ENCODE data around the gene CDC42. TPM values are rescaled to one million over a fixed set of nuclear protein-coding genes. Genes with fewer than 3 reads are reported as not detected.

CDC42 gene
- total and polyA plus RNA-seq, 2 experiments from 2014 or later = 119 to 184 TPM

GRCh38 chr1:22074803-22075202 lies 22.3 kb downstream of the CDC42 start:
- peak overlapping the region; percentile 37 for H3K4me2 ChIP-seq
- H3F3A ChIP-seq (replicated peaks; ENCODE audit: low read depth) = no peaks in the 10 kb centered on the region; the same call in 1 of the 2 replicates
- peaks cover 32% of the 10 kb centered on the region; the same call in 2 of the 3 replicates for H3K36me3 Mint-ChIP-seq (ENCODE audit: low read depth)
- DNase-seq (ENCODE audit: low spot score) = peak; percentile 31
- H3K9me3 Mint-ChIP-seq = peaks cover 11% of the 10 kb centered on the region; the same call in 2 of the 3 replicates
- H3K27ac ChIP-seq (ENCODE audit: low read depth) = peak overlapping the region; percentile 82
- peak overlapping the region; percentile 62 for H3K27ac Mint-ChIP-seq
- peaks cover 38% of the 10 kb centered on the region for H4K20me1 ChIP-seq (replicated peaks; ENCODE audit: insufficient read depth)
- peaks cover 3% of the 10 kb centered on the region; the same call in 1 of the 2 replicates for H3K9me2 ChIP-seq (ENCODE audit: insufficient read depth)
- no peak overlapping the region; the same call in 2 of the 3 replicates for H3K4me3 Mint-ChIP-seq
- ATAC-seq = peak; percentile 65
- H3K27me3 ChIP-seq (ENCODE audit: insufficient read depth) = no peaks in the 10 kb centered on the region
- TF ChIP-seq NANOG (IDR thresholded peaks at IDR 0.05; ENCODE audit: borderline replicate concordance) = no peak
- TF ChIP-seq ZNF114 (CRISPR knock-in tag; IDR thresholded peaks at IDR 0.05) = no peak
- TF ChIP-seq, protein P1, sequence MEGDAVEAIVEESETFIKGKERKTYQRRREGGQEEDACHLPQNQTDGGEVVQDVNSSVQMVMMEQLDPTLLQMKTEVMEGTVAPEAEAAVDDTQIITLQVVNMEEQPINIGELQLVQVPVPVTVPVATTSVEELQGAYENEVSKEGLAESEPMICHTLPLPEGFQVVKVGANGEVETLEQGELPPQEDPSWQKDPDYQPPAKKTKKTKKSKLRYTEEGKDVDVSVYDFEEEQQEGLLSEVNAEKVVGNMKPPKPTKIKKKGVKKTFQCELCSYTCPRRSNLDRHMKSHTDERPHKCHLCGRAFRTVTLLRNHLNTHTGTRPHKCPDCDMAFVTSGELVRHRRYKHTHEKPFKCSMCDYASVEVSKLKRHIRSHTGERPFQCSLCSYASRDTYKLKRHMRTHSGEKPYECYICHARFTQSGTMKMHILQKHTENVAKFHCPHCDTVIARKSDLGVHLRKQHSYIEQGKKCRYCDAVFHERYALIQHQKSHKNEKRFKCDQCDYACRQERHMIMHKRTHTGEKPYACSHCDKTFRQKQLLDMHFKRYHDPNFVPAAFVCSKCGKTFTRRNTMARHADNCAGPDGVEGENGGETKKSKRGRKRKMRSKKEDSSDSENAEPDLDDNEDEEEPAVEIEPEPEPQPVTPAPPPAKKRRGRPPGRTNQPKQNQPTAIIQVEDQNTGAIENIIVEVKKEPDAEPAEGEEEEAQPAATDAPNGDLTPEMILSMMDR (conservative IDR thresholded peaks at IDR 0.05; ENCODE audit: low read depth in 2 of 2) = no peak
- no peak for TF ChIP-seq EZH2phosphoT487 (IDR thresholded peaks at IDR 0.05; ENCODE audit: unreplicated experiment)
- TF ChIP-seq POLR2AphosphoS5 (IDR thresholded peaks at IDR 0.05; ENCODE audit: low read depth) = no peak
- TF ChIP-seq CREB1 (CRISPR knock-in tag; IDR thresholded peaks at IDR 0.05; ENCODE audit: low read depth) = no peak
- peaks cover 38% of the 10 kb centered on the region for H3K4me1 ChIP-seq (ENCODE audit: insufficient read depth)
- no peak overlapping the region for H2AFZ ChIP-seq
- H3K4me1 Mint-ChIP-seq = peaks cover 42% of the 10 kb centered on the region
- peaks cover 10% of the 10 kb centered on the region for H3K27me3 Mint-ChIP-seq (ENCODE audit: insufficient read depth, low read depth, poor library complexity)
- H3K4me3 ChIP-seq = 0 out of 2 replicates have a peak overlapping the region, but pooled peaks have one; percentile 7
- peaks cover 100% of the 10 kb centered on the region for H3K79me2 ChIP-seq (replicated peaks; ENCODE audit: insufficient read depth)
- peaks cover 2% of the 10 kb centered on the region; the same call in 1 of the 2 replicates for H3K36me3 ChIP-seq (ENCODE audit: insufficient read depth)

- no peak for DNase-seq (ENCODE audit: low spot score)
- no peaks in the 10 kb centered on the region for H3K27me3 ChIP-seq (ENCODE audit: insufficient read depth)
- peaks cover 43% of the 10 kb centered on the region for H3K4me1 ChIP-seq (ENCODE audit: insufficient read depth)
- no peaks in the 10 kb centered on the region; the same call in 1 of the 2 replicates for H3F3A ChIP-seq (replicated peaks; ENCODE audit: low read depth)
- ATAC-seq = peak; percentile 60
- no peak overlapping the region for H3K4me3 Mint-ChIP-seq
- H3K36me3 ChIP-seq (ENCODE audit: insufficient read depth) = peaks cover 3% of the 10 kb centered on the region; the same call in 1 of the 2 replicates
- peaks cover 3% of the 10 kb centered on the region; the same call in 1 of the 2 replicates for H3K9me2 ChIP-seq (ENCODE audit: insufficient read depth)
- no peak overlapping the region for H3K4me2 ChIP-seq
- peaks cover 3% of the 10 kb centered on the region; the same call in 2 of the 3 replicates for H3K9me3 Mint-ChIP-seq
- H3K4me3 ChIP-seq = no peak overlapping the region
- peaks cover 23% of the 10 kb centered on the region; the same call in 2 of the 3 replicates for H3K36me3 Mint-ChIP-seq (ENCODE audit: low read depth)
- no peak overlapping the region for H2AFZ ChIP-seq
- H3K27ac Mint-ChIP-seq = no peak overlapping the region; the same call in 1 of the 2 replicates
- H3K27me3 Mint-ChIP-seq (ENCODE audit: insufficient read depth, low read depth, poor library complexity) = peaks cover 10% of the 10 kb centered on the region
- H3K4me1 Mint-ChIP-seq = peaks cover 42% of the 10 kb centered on the region
- H3K79me2 ChIP-seq (replicated peaks; ENCODE audit: insufficient read depth) = peaks cover 100% of the 10 kb centered on the region
- peaks cover 36% of the 10 kb centered on the region for H4K20me1 ChIP-seq (replicated peaks; ENCODE audit: insufficient read depth)
- H3K27ac ChIP-seq (ENCODE audit: low read depth) = peak overlapping the region; percentile 10; the same call in 1 of the 2 replicates
- TF ChIP-seq, protein P2, sequence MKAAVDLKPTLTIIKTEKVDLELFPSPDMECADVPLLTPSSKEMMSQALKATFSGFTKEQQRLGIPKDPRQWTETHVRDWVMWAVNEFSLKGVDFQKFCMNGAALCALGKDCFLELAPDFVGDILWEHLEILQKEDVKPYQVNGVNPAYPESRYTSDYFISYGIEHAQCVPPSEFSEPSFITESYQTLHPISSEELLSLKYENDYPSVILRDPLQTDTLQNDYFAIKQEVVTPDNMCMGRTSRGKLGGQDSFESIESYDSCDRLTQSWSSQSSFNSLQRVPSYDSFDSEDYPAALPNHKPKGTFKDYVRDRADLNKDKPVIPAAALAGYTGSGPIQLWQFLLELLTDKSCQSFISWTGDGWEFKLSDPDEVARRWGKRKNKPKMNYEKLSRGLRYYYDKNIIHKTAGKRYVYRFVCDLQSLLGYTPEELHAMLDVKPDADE (IDR thresholded peaks at IDR 0.05) = no peak
- TF ChIP-seq STAT1 (IDR thresholded peaks at IDR 0.05; ENCODE audit: unreplicated experiment) = no peak
- TF ChIP-seq, protein P1 (conservative IDR thresholded peaks at IDR 0.05; ENCODE audit: low read depth in 2 of 2) = no peak
- TF ChIP-seq, protein P3, sequence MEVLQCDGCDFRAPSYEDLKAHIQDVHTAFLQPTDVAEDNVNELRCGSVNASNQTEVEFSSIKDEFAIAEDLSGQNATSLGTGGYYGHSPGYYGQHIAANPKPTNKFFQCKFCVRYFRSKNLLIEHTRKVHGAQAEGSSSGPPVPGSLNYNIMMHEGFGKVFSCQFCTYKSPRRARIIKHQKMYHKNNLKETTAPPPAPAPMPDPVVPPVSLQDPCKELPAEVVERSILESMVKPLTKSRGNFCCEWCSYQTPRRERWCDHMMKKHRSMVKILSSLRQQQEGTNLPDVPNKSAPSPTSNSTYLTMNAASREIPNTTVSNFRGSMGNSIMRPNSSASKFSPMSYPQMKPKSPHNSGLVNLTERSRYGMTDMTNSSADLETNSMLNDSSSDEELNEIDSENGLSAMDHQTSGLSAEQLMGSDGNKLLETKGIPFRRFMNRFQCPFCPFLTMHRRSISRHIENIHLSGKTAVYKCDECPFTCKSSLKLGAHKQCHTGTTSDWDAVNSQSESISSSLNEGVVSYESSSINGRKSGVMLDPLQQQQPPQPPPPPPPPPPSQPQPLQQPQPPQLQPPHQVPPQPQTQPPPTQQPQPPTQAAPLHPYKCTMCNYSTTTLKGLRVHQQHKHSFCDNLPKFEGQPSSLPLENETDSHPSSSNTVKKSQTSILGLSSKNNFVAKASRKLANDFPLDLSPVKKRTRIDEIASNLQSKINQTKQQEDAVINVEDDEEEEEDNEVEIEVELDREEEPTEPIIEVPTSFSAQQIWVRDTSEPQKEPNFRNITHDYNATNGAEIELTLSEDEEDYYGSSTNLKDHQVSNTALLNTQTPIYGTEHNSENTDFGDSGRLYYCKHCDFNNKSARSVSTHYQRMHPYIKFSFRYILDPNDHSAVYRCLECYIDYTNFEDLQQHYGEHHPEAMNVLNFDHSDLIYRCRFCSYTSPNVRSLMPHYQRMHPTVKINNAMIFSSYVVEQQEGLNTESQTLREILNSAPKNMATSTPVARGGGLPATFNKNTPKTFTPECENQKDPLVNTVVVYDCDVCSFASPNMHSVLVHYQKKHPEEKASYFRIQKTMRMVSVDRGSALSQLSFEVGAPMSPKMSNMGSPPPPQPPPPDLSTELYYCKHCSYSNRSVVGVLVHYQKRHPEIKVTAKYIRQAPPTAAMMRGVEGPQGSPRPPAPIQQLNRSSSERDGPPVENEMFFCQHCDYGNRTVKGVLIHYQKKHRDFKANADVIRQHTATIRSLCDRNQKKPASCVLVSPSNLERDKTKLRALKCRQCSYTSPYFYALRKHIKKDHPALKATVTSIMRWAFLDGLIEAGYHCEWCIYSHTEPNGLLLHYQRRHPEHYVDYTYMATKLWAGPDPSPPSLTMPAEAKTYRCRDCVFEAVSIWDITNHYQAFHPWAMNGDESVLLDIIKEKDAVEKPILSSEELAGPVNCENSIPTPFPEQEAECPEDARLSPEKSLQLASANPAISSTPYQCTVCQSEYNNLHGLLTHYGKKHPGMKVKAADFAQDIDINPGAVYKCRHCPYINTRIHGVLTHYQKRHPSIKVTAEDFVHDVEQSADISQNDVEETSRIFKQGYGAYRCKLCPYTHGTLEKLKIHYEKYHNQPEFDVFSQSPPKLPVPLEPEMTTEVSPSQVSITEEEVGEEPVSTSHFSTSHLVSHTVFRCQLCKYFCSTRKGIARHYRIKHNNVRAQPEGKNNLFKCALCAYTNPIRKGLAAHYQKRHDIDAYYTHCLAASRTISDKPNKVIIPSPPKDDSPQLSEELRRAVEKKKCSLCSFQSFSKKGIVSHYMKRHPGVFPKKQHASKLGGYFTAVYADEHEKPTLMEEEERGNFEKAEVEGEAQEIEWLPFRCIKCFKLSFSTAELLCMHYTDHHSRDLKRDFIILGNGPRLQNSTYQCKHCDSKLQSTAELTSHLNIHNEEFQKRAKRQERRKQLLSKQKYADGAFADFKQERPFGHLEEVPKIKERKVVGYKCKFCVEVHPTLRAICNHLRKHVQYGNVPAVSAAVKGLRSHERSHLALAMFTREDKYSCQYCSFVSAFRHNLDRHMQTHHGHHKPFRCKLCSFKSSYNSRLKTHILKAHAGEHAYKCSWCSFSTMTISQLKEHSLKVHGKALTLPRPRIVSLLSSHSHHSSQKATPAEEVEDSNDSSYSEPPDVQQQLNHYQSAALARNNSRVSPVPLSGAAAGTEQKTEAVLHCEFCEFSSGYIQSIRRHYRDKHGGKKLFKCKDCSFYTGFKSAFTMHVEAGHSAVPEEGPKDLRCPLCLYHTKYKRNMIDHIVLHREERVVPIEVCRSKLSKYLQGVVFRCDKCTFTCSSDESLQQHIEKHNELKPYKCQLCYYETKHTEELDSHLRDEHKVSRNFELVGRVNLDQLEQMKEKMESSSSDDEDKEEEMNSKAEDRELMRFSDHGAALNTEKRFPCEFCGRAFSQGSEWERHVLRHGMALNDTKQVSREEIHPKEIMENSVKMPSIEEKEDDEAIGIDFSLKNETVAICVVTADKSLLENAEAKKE (CRISPR knock-in tag; IDR thresholded peaks at IDR 0.05) = no peak
- no peak for TF ChIP-seq CREB1 (CRISPR knock-in tag; IDR thresholded peaks at IDR 0.05; ENCODE audit: low read depth)
- no peak for TF ChIP-seq POLR2AphosphoS5 (IDR thresholded peaks at IDR 0.05; ENCODE audit: low read depth)
These were observed 23.2 kb downstream of the CDC42 start for GRCh38 chr1:22075718-22076117.
